Mucosa of gallbladder (tissue), 1 donor: Measurements from ENCODE around the gene SYNPO2. TPM values are rescaled to one million over a fixed set of nuclear protein-coding genes. Genes with fewer than 3 reads are reported as not detected.

Experiments
- total RNA-seq: library from RNA; stranded (reverse); gene quantifications from one replicate; pipeline ENCODE4 v1.2.1, GENCODE V29; 2021
- donor health status: DM: no; HTN: no; CAD: no.

Gene SYNPO2
- total RNA-seq, 1 donor from 2014 or later = 735 TPM

Other genes starting within 250 kb of the SYNPO2 start
- gene METTL14, start 203.5 kb upstream of the SYNPO2 start, total RNA-seq = 47.2 TPM
- 90.6 TPM for gene SEC24D, start 52.7 kb upstream of the SYNPO2 start, total RNA-seq
- 0.32 TPM for gene MYOZ2, start 247.0 kb downstream of the SYNPO2 start, total RNA-seq